Spleen (tissue), 11 donors: Measurements from ENCODE around the gene LRRC8E. TPM values are rescaled to one million over a fixed set of nuclear protein-coding genes. Genes with fewer than 3 reads are reported as not detected.

Experiments
- DNase-seq: peaks from one replicate; pipeline ENCODE4 v3.0.0-alpha.2; 2020
- H3K27ac ChIP-seq, 8 donors: fragments of 200-600 bp; sonication (generic) in 7 of 8; 1 replicate in 4 of 8; 2 replicates in 4 of 8; pipeline versions ENCODE4 v1.5.0 to v1.8.0; 2016 to 2021; ENCODE audit warnings: inconsistent platforms in 4 of 8, mild to moderate bottlenecking in 4 of 8, moderate library complexity in 1 of 8
- H3K27me3 ChIP-seq, 7 donors: fragments of 200-600 bp; sonication (generic) in 6 of 7; replicated peaks in 1 of 7; 1 replicate in 4 of 7; 2 replicates in 3 of 7; pipeline versions ENCODE4 v1.5.0 to v1.8.0; 2016 to 2021; ENCODE audit warnings: inconsistent platforms in 3 of 7, mild to moderate bottlenecking in 1 of 7
- H3K36me3 ChIP-seq, 6 donors: fragments of 200-600 bp; sonication (generic) in 5 of 6; 1 replicate in 4 of 6; 2 replicates in 2 of 6; pipeline versions ENCODE4 v1.5.0 to v1.8.0; 2016 to 2021; ENCODE audit warnings: inconsistent platforms in 2 of 6
- H3K4me1 ChIP-seq, 6 donors: fragments of 200-600 bp; sonication (generic) in 5 of 6; 1 replicate in 3 of 6; 2 replicates in 3 of 6; pipeline versions ENCODE4 v1.5.0 to v1.8.0; 2016 to 2021; ENCODE audit warnings: inconsistent platforms in 3 of 6
- H3K4me3 ChIP-seq, 8 donors: fragments of 200-600 bp; sonication (generic) in 7 of 8; 1 replicate in 4 of 8; 2 replicates in 4 of 8; pipeline versions ENCODE4 v1.5.0 to v1.8.0; 2016 to 2021; ENCODE audit warnings: inconsistent platforms in 4 of 8, mild to moderate bottlenecking in 4 of 8, moderate library complexity in 2 of 8
- H3K9me3 ChIP-seq, 8 donors: fragments of 200-600 bp; sonication (generic) in 7 of 8; 1 replicate in 4 of 8; 2 replicates in 4 of 8; pipeline versions ENCODE4 v1.5.0 to v1.8.0; 2016 to 2021; ENCODE audit warnings: inconsistent platforms in 4 of 8
- CTCF ChIP-seq, 11 experiments: fragments of 200-600 bp in 7 of 11; fragments of 450-650 bp in 4 of 11; sonication (generic) in 4 of 11; IDR thresholded peaks in 8 of 11; conservative IDR thresholded peaks in 3 of 11; 1 replicate in 7 of 11; 2 replicates in 4 of 11; pipeline versions ENCODE4 v1.4.0 to v1.8.0; 2016 to 2021; ENCODE audit warnings: antibody characterized with exemption in 11 of 11, inconsistent platforms in 4 of 11, mild to moderate bottlenecking in 1 of 11
- POLR2A ChIP-seq, 3 donors: fragments of 450-650 bp; IDR thresholded peaks; one replicate each; pipeline ENCODE4 v1.5.1; 2017; ENCODE audit warnings: antibody characterized with exemption in 3 of 3, mild to moderate bottlenecking in 1 of 3
- POLR2AphosphoS5 ChIP-seq, 3 donors: sonication (generic); formaldehyde crosslinking; IDR thresholded peaks; one replicate each; pipeline ENCODE4 v1.5.1; 2017; ENCODE audit warnings: antibody characterized with exemption in 3 of 3
- WGBS, 5 donors: extraction: QIAGEN DNeasy Blood & Tissue Kit in 3 of 5; methylation state at CpG; one replicate each; pipeline versions ENCODE4 v1.1.5 to v1.1.7; 2013 to 2018; 5-methylcytosine and 5-hydroxymethylcytosine counted together
- intact Hi-C: fragments of 100-400 bp; cut with DNase I; formaldehyde crosslinking; loops from one replicate; pipeline ENCODE4 v1.15.0; 2023; ENCODE audit warnings: low total_unique reads
- polyA plus RNA-seq, 3 donors: library from polyadenylated mRNA; stranded (reverse); fragments of 200-250 nt; gene quantifications; one replicate each; pipeline ENCODE4 v1.2.1, GENCODE V29; 2013
- total RNA-seq, 7 donors: library from RNA; depleted of rRNA in 3 of 7; stranded (reverse); fragments of >200 nt in 3 of 7; fragmentation: NEBNext Ultra II Directional in 4 of 7; extraction: Animal tissue kit (Norgen Biotek cat#: 25700) in 4 of 7; gene quantifications; one replicate each; pipeline versions ENCODE4 v1.1.0 to v1.2.1, GENCODE V29; 2016 to 2021
- donor health status: healthy with polysubstance abuse.
- donor health status: DM: no; HTN: no; CAD: no; lungs with moderate emphysema.
- donor health status: DM: no; HTN: no; CAD: no.
- donor health status: Bipolar disorder and iron deficiency.
- donor health status: healthy.
- donor health status: DM: no; HTN: no; CAD: no.
- donor health status: DM: yes; HTN: yes; CAD: no.

Gene LRRC8E
- total and polyA plus RNA-seq, 10 donors, result 0.08 to 0.37 TPM; not detected in 8

GRCh38 chr19:7912697-7913564 is 24.6 kb downstream of the LRRC8E start:
- no peaks in the 10 kb centered on the region for H3K9me3 ChIP-seq
- peaks cover 0 to 61% (median 39%) of the 10 kb centered on the region in 6 donors for H3K36me3 ChIP-seq
- no peak overlapping the region for H3K27ac ChIP-seq
- peaks cover 0 to 41% (median 39%) of the 10 kb centered on the region in 7 donors for H3K27me3 ChIP-seq
- H3K4me3 ChIP-seq, result no peak overlapping the region
- 93 to 96% (median 94%) methylated on average over 36 to 39 of the region's 39 CpGs for WGBS, 5 donors
- TF ChIP-seq POLR2AphosphoS5 (IDR thresholded peaks at IDR 0.05) (peak in 1 of 3 donors; percentile 57), CTCF (IDR thresholded peaks at IDR 0.05 in 8 of 11, conservative IDR thresholded peaks at IDR 0.05 in 3 of 11) (no peak), POLR2A (IDR thresholded peaks at IDR 0.05) (no peak)
- peaks cover 19 to 66% (median 40%) of the 10 kb centered on the region in 6 donors for H3K4me1 ChIP-seq
- intact Hi-C loops, result no loop called here
- DNase-seq, result peak; percentile 74

- intact Hi-C loops, result no loop called here
- Histone ChIP-seq H3K36me3 (peaks cover 0 to 54% (median 39%) of the 10 kb centered on the region in 6 donors), H3K27me3 (peaks cover 0 to 49% (median 46%) of the 10 kb centered on the region in 7 donors), H3K27ac (no peak overlapping the region), H3K4me1 (peaks cover 20 to 66% (median 42%) of the 10 kb centered on the region in 6 donors), H3K4me3 (no peak overlapping the region), H3K9me3 (no peaks in the 10 kb centered on the region)
- TF ChIP-seq POLR2A (IDR thresholded peaks at IDR 0.05), result no peak
- TF ChIP-seq CTCF (IDR thresholded peaks at IDR 0.05 in 8 of 11, conservative IDR thresholded peaks at IDR 0.05 in 3 of 11), result no peak
- TF ChIP-seq POLR2AphosphoS5 (IDR thresholded peaks at IDR 0.05), result no peak
- 80 to 94% (median 88%) methylated on average over 10 of the region's 10 CpGs for WGBS, 5 donors
- DNase-seq, result no peak
Measured at GRCh38 chr19:7913652-7914051, 25.3 kb downstream of the LRRC8E start.

GRCh38 chr19:7914099-7914498 is 25.8 kb downstream of the LRRC8E start:
- peaks cover 0 to 53% (median 51%) of the 10 kb centered on the region in 7 donors for H3K27me3 ChIP-seq
- 68 to 84% (median 71%) methylated on average over 12 of the region's 12 CpGs for WGBS, 5 donors
- H3K4me1 ChIP-seq, result peaks cover 20 to 66% (median 39%) of the 10 kb centered on the region in 6 donors
- no peak overlapping the region for H3K4me3 ChIP-seq
- peaks cover 0 to 50% (median 37%) of the 10 kb centered on the region in 6 donors for H3K36me3 ChIP-seq
- DNase-seq, result no peak
- no peak overlapping the region for H3K27ac ChIP-seq
- TF ChIP-seq CTCF (IDR thresholded peaks at IDR 0.05 in 8 of 11, conservative IDR thresholded peaks at IDR 0.05 in 3 of 11) (no peak), POLR2A (IDR thresholded peaks at IDR 0.05) (no peak), POLR2AphosphoS5 (IDR thresholded peaks at IDR 0.05) (no peak)
- intact Hi-C loops, result no loop called here
- no peaks in the 10 kb centered on the region for H3K9me3 ChIP-seq

- Histone ChIP-seq H3K36me3 (peaks cover 0 to 44% (median 34%) of the 10 kb centered on the region in 6 donors), H3K27me3 (peaks cover 0 to 58% (median 52%) of the 10 kb centered on the region in 7 donors), H3K4me3 (no peak within 1 kb of the TSS), H3K4me1 (peaks cover 21 to 67% (median 43%) of the 10 kb centered on the region in 6 donors), H3K27ac (no peak within 1 kb of the TSS), H3K9me3 (no peaks in the 10 kb centered on the region)
- TF ChIP-seq POLR2AphosphoS5 (IDR thresholded peaks at IDR 0.05) (peak; percentile 55 to 78 (median 60)), POLR2A (IDR thresholded peaks at IDR 0.05) (no peak)
- DNase-seq, result peak; percentile 71
- 71 to 79% (median 77%) methylated on average over 9 to 12 of the region's 12 CpGs for WGBS, 5 donors
- intact Hi-C loops, result no loop called here
Measured at GRCh38 chr19:7914598-7915045, 26.3 kb downstream of the LRRC8E start, which contains the start of gene TGFBR3L. TGFBR3L (plus strand) TSS chr19:7914830.
